IMR-90 (cell line): Measurements from ENCODE around the gene RFX2. TPM values are rescaled to one million over a fixed set of nuclear protein-coding genes. Genes with fewer than 3 reads are reported as not detected.

Experiments
- ATAC-seq: fragments of 200-7000 bp; cut with Tn5 transposase; 2 replicates; pipeline ENCODE4 v1.9.1; 2020; ENCODE audit warnings: low read depth, mild to moderate bottlenecking, moderate library complexity
- BruUV-seq: library from RNA; stranded (reverse); fragments of 400-500 nt; replicated peaks from 2 replicates; lab custom pipeline; 2021; lab: Mats Ljungman, UMichigan
- CTCF ChIA-PET: fragments of 300-600 bp; formaldehyde crosslinking; extraction: SDS; loops from one replicate; lab custom pipeline; 2021; ENCODE audit warnings: antibody characterized with exemption; lab: Yijun Ruan, JAX
- POLR2A ChIA-PET: fragments of 300-600 bp; sonication (Branson Sonifier 250); formaldehyde crosslinking; loops from one replicate; lab custom pipeline; 2022; ENCODE audit warnings: antibody characterized with exemption; ENCODE audit not compliant: unreplicated experiment; lab: Charles Lee
- DNase-seq: peaks from one replicate; pipeline ENCODE4 v3.0.0; 2013
- H2AFZ ChIP-seq: replicated peaks from 2 replicates; pipeline ENCODE3; 2013; ENCODE audit warnings: low read length, mild to moderate bottlenecking; ENCODE audit not compliant: poor library complexity
- H2AK5ac ChIP-seq: 2 replicates; pipeline ENCODE4 v1.6.1; 2013; ENCODE audit warnings: low read depth, low read length, inconsistent platforms
- H2AK9ac ChIP-seq: replicated peaks from 2 replicates; pipeline ENCODE3; 2013; ENCODE audit warnings: mild to moderate bottlenecking, low read depth, low read length, moderate library complexity; ENCODE audit not compliant: poor library complexity
- H2BK120ac ChIP-seq: 2 replicates; pipeline ENCODE4 v1.6.1; 2013; ENCODE audit warnings: low read depth, low read length, inconsistent platforms
- H2BK15ac ChIP-seq: 3 replicates; pipeline ENCODE4 v1.6.1; 2013; ENCODE audit warnings: low read depth, low read length, inconsistent platforms
- H2BK20ac ChIP-seq: 2 replicates; pipeline ENCODE4 v1.6.1; 2013; ENCODE audit warnings: low read depth, mild to moderate bottlenecking, inconsistent platforms, low read length, moderate library complexity
- H2BK5ac ChIP-seq: 2 replicates; pipeline ENCODE4 v1.6.1; 2013; ENCODE audit warnings: mild to moderate bottlenecking, low read depth, low read length, inconsistent platforms; ENCODE audit not compliant: poor library complexity, severe bottlenecking
- H3K14ac ChIP-seq: replicated peaks from 2 replicates; pipeline ENCODE4 v1.6.1; 2013; ENCODE audit warnings: low read depth, low read length, inconsistent platforms
- H3K18ac ChIP-seq: 2 replicates; pipeline ENCODE4 v1.6.1; 2013; ENCODE audit warnings: low read depth, low read length, control low read depth
- H3K23ac ChIP-seq: 2 replicates; pipeline ENCODE4 v1.6.1; 2013; ENCODE audit warnings: low read depth, low read length, inconsistent platforms
- H3K27ac ChIP-seq: 2 replicates; pipeline ENCODE4 v1.5.1; 2013; ENCODE audit warnings: mild to moderate bottlenecking, control low read depth, low read length; ENCODE audit not compliant: insufficient read depth
- H3K27me3 ChIP-seq: 2 replicates; pipeline ENCODE4 v1.6.1; 2013; ENCODE audit warnings: low read length; ENCODE audit not compliant: control insufficient read depth, insufficient read depth
- H3K36me3 ChIP-seq: 2 replicates; pipeline ENCODE4 v1.6.1; 2013; ENCODE audit warnings: low read length, mixed read lengths; ENCODE audit not compliant: control insufficient read depth, insufficient read depth
- H3K4ac ChIP-seq: 2 replicates; pipeline ENCODE4 v1.6.1; 2013; ENCODE audit warnings: low read depth, low read length, inconsistent platforms
- H3K4me1 ChIP-seq: 2 replicates; pipeline ENCODE4 v1.6.1; 2013; ENCODE audit warnings: low read length, mixed read lengths; ENCODE audit not compliant: control insufficient read depth, insufficient read depth
- H3K4me2 ChIP-seq: 2 replicates; pipeline ENCODE4 v1.6.1; 2013; ENCODE audit warnings: low read depth, mild to moderate bottlenecking, control low read depth, low read length, moderate library complexity
- H3K4me3 ChIP-seq: 2 replicates; pipeline ENCODE4 v1.5.1; 2013; ENCODE audit warnings: low read depth, mild to moderate bottlenecking, control low read depth, low read length, moderate library complexity; ENCODE audit not compliant: insufficient read depth
- H3K56ac ChIP-seq: 2 replicates; pipeline ENCODE4 v1.6.1; 2013; ENCODE audit warnings: low read length, inconsistent platforms; ENCODE audit not compliant: insufficient read depth; ENCODE audit errors: extremely low read depth
- H3K79me1 ChIP-seq, 2 experiments: 2 replicates each; pipeline ENCODE4 v1.6.1; 2013; ENCODE audit warnings: low read length in 2 of 2, inconsistent platforms in 1 of 2, low read depth in 1 of 2
- H3K9ac ChIP-seq: 2 replicates; pipeline ENCODE4 v1.6.1; 2013; ENCODE audit warnings: low read depth, low read length, control low read depth
- H3K9me1 ChIP-seq: 2 replicates; pipeline ENCODE4 v1.6.1; 2013; ENCODE audit warnings: low read length, inconsistent platforms; ENCODE audit not compliant: insufficient read depth
- H3K9me3 ChIP-seq: 2 replicates; pipeline ENCODE4 v1.6.1; 2013; ENCODE audit warnings: low read length; ENCODE audit not compliant: control insufficient read depth, insufficient read depth
- H4K20me1 ChIP-seq: 2 replicates; pipeline ENCODE4 v1.6.1; 2013; ENCODE audit warnings: low read length, inconsistent platforms; ENCODE audit not compliant: insufficient read depth
- H4K5ac ChIP-seq: 2 replicates; pipeline ENCODE4 v1.6.1; 2013; ENCODE audit warnings: mild to moderate bottlenecking, low read depth, low read length, control low read depth
- H4K8ac ChIP-seq, 2 experiments: 2 replicates each; pipeline ENCODE4 v1.6.1; 2013; ENCODE audit warnings: low read depth in 2 of 2, low read length in 2 of 2, control low read depth in 1 of 2, inconsistent platforms in 1 of 2
- H4K91ac ChIP-seq: 2 replicates; pipeline ENCODE4 v1.6.1; 2013; ENCODE audit warnings: low read depth, low read length, inconsistent platforms; ENCODE audit not compliant: insufficient read depth
- CHD1 ChIP-seq: IDR thresholded peaks from 2 replicates; pipeline ENCODE4 v1.6.1; 2012; ENCODE audit warnings: low read depth, low read length, improper control_type of control experiment
- RAD21 ChIP-seq: IDR thresholded peaks from 2 replicates; pipeline ENCODE4 v1.6.1; 2012; ENCODE audit warnings: low read length, improper control_type of control experiment
- RFX5 ChIP-seq: IDR thresholded peaks from 2 replicates; pipeline ENCODE4 v1.8.0; 2012; ENCODE audit warnings: low read depth, mild to moderate bottlenecking, low read length, moderate library complexity
- SMC3 ChIP-seq: fragments of 150-350 bp; IDR thresholded peaks from 2 replicates; pipeline ENCODE4 v1.6.1; 2016; ENCODE audit warnings: low read depth, mild to moderate bottlenecking, antibody characterized with exemption, low read length, moderate library complexity
- WGBS, 2 experiments: methylation state at CpG; one replicate each; pipeline versions ENCODE4 v1.1.5 to v1.1.7; 2013; ENCODE audit warnings: missing lambda C conversion rate in 2 of 2; ENCODE audit not compliant: insufficient read length in 1 of 2; ENCODE audit errors: extremely low coverage in 2 of 2; 5-methylcytosine and 5-hydroxymethylcytosine counted together
- dilution Hi-C: fragments of 300-500 bp; cut with HindIII; formaldehyde crosslinking; loops from one replicate; pipeline ENCODE4 v1.14.3; 2018; ENCODE audit warnings: low sequenced_read_pairs; ENCODE audit not compliant: unreplicated experiment
- in situ Hi-C: fragments of 300-500 bp; cut with MboI; formaldehyde crosslinking; loops from 3 replicates; pipeline ENCODE4 v1.14.3; 2019; ENCODE audit warnings: low sequenced_read_pairs, inconsistent platforms, mixed read lengths
- intact Hi-C: fragments of 100-400 bp; cut with micrococcal nuclease; formaldehyde crosslinking; loops from 2 replicates; pipeline ENCODE4 v1.10.0; 2022
- polyA plus RNA-seq, 3 experiments: library from polyadenylated mRNA; depleted of rRNA; stranded (reverse); fragments of >200 nt; gene quantifications; 2 replicates each; pipeline ENCODE4 v1.2.3, GENCODE V29; 2012; ENCODE audit warnings: low replicate concordance in 1 of 3
- total RNA-seq: library from RNA; depleted of rRNA; stranded (reverse); fragments of >200 nt; gene quantifications from 2 replicates; pipeline ENCODE4 v1.2.3, GENCODE V29; 2012

The RFX2 gene
- total and polyA plus RNA-seq, 2 of the 4 experiments (the other 2 are of a cell fraction) = 2.2 to 4.9 TPM

GRCh38 chr19:6113616-6114188 lies 3.4 kb upstream of the RFX2 start:
- Histone ChIP-seq H2BK120ac (no peak overlapping the region), H3K14ac (no peak overlapping the region), H3K27ac (no peak overlapping the region), H3K9ac (no peak overlapping the region), H2AFZ (peak overlapping the region; percentile 32), H3K4me3 (no peak overlapping the region), H4K8ac (no peak overlapping the region), H4K20me1 (no peaks in the 10 kb centered on the region), H3K4ac (no peak overlapping the region), H3K9me1 (no peaks in the 10 kb centered on the region), H3K23ac (no peak overlapping the region), H3K18ac (no peak overlapping the region), H3K56ac (no peak overlapping the region), H3K79me1 (peaks cover 0 to 8% of the 10 kb centered on the region in 2 experiments; a peak in 3 of 4 replicates), H3K27me3 (peaks cover 7% of the 10 kb centered on the region), H3K9me3 (peaks cover 2% of the 10 kb centered on the region), H3K36me3 (no peaks in the 10 kb centered on the region), H2BK20ac (no peak overlapping the region), H3K4me2 (no peak overlapping the region), H2AK5ac (no peak overlapping the region), H4K5ac (no peak overlapping the region), H2BK15ac (0 out of 3 replicates have a peak overlapping the region, but pooled peaks have one; percentile 39), H4K91ac (no peak overlapping the region), H2BK5ac (no peak overlapping the region), H2AK9ac (no peak overlapping the region), H3K4me1 (no peaks in the 10 kb centered on the region; the same call in 1 of the 2 replicates)
- BruUV-seq = no TSS peak
- in situ Hi-C loops (no loop called here), dilution Hi-C loops (no loop called here), intact Hi-C loops (no loop called here)
- TF ChIP-seq RAD21 (no peak), CHD1 (no peak), SMC3 (no peak), RFX5 (no peak)
- ChIA-PET CTCF (no interaction called here), POLR2A (no interaction called here)
- WGBS, 2 experiments = 72% methylated on average over 11 of the region's 15 CpGs; no CpG with 5 or more reads in 1 of the 2 experiments
- no peak for ATAC-seq
- DNase-seq = no peak
